HEK293 (cell line): Measurements from ENCODE around the gene SSBP2.

ENCODE experiments used
- CTCF ChIA-PET: fragments of 350-600 bp; formaldehyde crosslinking; extraction: SDS; loops from one replicate; lab custom pipeline; 2021; ENCODE audit warnings: antibody characterized with exemption; lab: Yijun Ruan, JAX
- POLR2A ChIA-PET: fragments of 300-600 bp; formaldehyde crosslinking; extraction: SDS; loops from one replicate; lab custom pipeline; 2020; ENCODE audit warnings: antibody characterized with exemption, inconsistent platforms; lab: Yijun Ruan, JAX
- H3K27ac ChIP-seq: fragments of 200-500 bp; sonication (Bioruptor generic); 2 replicates; pipeline ENCODE4 v1.5.1; 2014; ENCODE audit warnings: low read depth, low read length, control low read depth, inconsistent platforms; ENCODE audit errors: extremely low read depth
- H3K36me3 ChIP-seq, 2 experiments: fragments of 200-500 bp in 1 of 2; sonication (Bioruptor generic) in 1 of 2; 1 replicate in 1 of 2; 2 replicates in 1 of 2; pipeline ENCODE4 v1.5.1; 2014 to 2017; ENCODE audit warnings: inconsistent platforms in 2 of 2, low read length in 2 of 2; ENCODE audit not compliant: control insufficient read depth in 2 of 2, insufficient read depth in 1 of 2
- H3K4me1 ChIP-seq: fragments of 200-500 bp; sonication (Bioruptor generic); 2 replicates; pipeline ENCODE4 v1.5.1; 2014; ENCODE audit warnings: mild to moderate bottlenecking, low read length, inconsistent platforms; ENCODE audit not compliant: control insufficient read depth, insufficient read depth
- H3K4me3 ChIP-seq: 2 replicates; pipeline ENCODE4 v1.5.1; 2011; ENCODE audit warnings: low read depth, mild to moderate bottlenecking, control low read depth, low read length, moderate library complexity
- H3K9me3 ChIP-seq: fragments of 200-500 bp; sonication (Bioruptor generic); 2 replicates; pipeline ENCODE4 v1.5.1; 2014; ENCODE audit warnings: low read depth, low read length, inconsistent platforms; ENCODE audit not compliant: control insufficient read depth, insufficient read depth
- MEIS1 ChIP-seq: sonication (generic); formaldehyde crosslinking; IDR thresholded peaks from 2 replicates; pipeline ENCODE4 v1.8.1; 2022; ENCODE audit warnings: missing genetic modification reagents, mild to moderate bottlenecking, borderline replicate concordance
- MYNN ChIP-seq: fragments of 450-650 bp; formaldehyde crosslinking; IDR thresholded peaks from 2 replicates; pipeline ENCODE4 v1.5.1; 2016; ENCODE audit warnings: missing biosample characterization, missing genetic modification characterization, borderline replicate concordance
- SP3 ChIP-seq: fragments of 450-650 bp; formaldehyde crosslinking; IDR thresholded peaks from 2 replicates; pipeline ENCODE4 v1.5.1; 2016; ENCODE audit warnings: missing biosample characterization, missing genetic modification characterization
- ZBTB20 ChIP-seq: fragments of 450-650 bp; formaldehyde crosslinking; IDR thresholded peaks from 2 replicates; pipeline ENCODE4 v1.5.1; 2016; ENCODE audit warnings: missing biosample characterization, missing genetic modification characterization
- ZBTB48 ChIP-seq: fragments of 450-650 bp; formaldehyde crosslinking; IDR thresholded peaks from 2 replicates; pipeline ENCODE4 v1.5.1; 2016; ENCODE audit warnings: missing biosample characterization, missing genetic modification characterization
- ZFP41 ChIP-seq: fragments of 450-650 bp; formaldehyde crosslinking; IDR thresholded peaks from 2 replicates; pipeline ENCODE4 v1.5.1; 2016; ENCODE audit warnings: missing biosample characterization, missing genetic modification characterization, borderline replicate concordance
- ZNF121 ChIP-seq: fragments of 450-650 bp; formaldehyde crosslinking; IDR thresholded peaks from 2 replicates; pipeline ENCODE4 v1.5.1; 2016; ENCODE audit warnings: missing biosample characterization, missing genetic modification characterization
- ZNF157 ChIP-seq: fragments of 450-650 bp; formaldehyde crosslinking; IDR thresholded peaks from 2 replicates; pipeline ENCODE4 v1.5.1; 2016; ENCODE audit warnings: missing biosample characterization, missing genetic modification characterization
- ZNF184 ChIP-seq: fragments of 450-650 bp; IDR thresholded peaks from 2 replicates; pipeline ENCODE4 v1.5.1; 2018; ENCODE audit warnings: missing biosample characterization, mild to moderate bottlenecking, missing genetic modification characterization
- ZNF2 ChIP-seq: fragments of 450-650 bp; formaldehyde crosslinking; IDR thresholded peaks from 2 replicates; pipeline ENCODE4 v1.5.1; 2016; ENCODE audit warnings: missing biosample characterization, missing genetic modification characterization
- ZNF24 ChIP-seq: fragments of 450-650 bp; formaldehyde crosslinking; IDR thresholded peaks from 2 replicates; pipeline ENCODE4 v1.5.1; 2016; ENCODE audit warnings: missing biosample characterization, missing genetic modification characterization
- ZNF548 ChIP-seq: fragments of 450-650 bp; formaldehyde crosslinking; IDR thresholded peaks from 2 replicates; pipeline ENCODE4 v1.5.1; 2016; ENCODE audit warnings: missing biosample characterization, missing genetic modification characterization
- ZNF585B ChIP-seq: fragments of 450-650 bp; formaldehyde crosslinking; IDR thresholded peaks from 2 replicates; pipeline ENCODE4 v1.5.1; 2016; ENCODE audit warnings: missing biosample characterization, missing genetic modification characterization
- ZNF707 ChIP-seq: fragments of 450-650 bp; formaldehyde crosslinking; IDR thresholded peaks from 2 replicates; pipeline ENCODE4 v1.5.1; 2016; ENCODE audit warnings: missing biosample characterization, missing genetic modification characterization
- ZXDB ChIP-seq: fragments of 450-650 bp; formaldehyde crosslinking; IDR thresholded peaks from 2 replicates; pipeline ENCODE4 v1.5.1; 2016; ENCODE audit warnings: missing biosample characterization, missing genetic modification characterization
- TF ChIP-seq, protein P1 (sequence below): fragments of 450-650 bp; formaldehyde crosslinking; IDR thresholded peaks from 2 replicates; pipeline ENCODE4 v1.5.1; 2016; ENCODE audit warnings: missing biosample characterization, missing genetic modification characterization
- TF ChIP-seq, protein P2 (sequence below): fragments of 450-650 bp; formaldehyde crosslinking; IDR thresholded peaks from 2 replicates; pipeline ENCODE4 v1.5.1; 2016; ENCODE audit warnings: missing biosample characterization, missing genetic modification characterization
- TF ChIP-seq, protein P3 (sequence below): fragments of 450-650 bp; formaldehyde crosslinking; IDR thresholded peaks from 2 replicates; pipeline ENCODE4 v1.5.1; 2016; ENCODE audit warnings: missing biosample characterization, missing genetic modification characterization

SSBP2 gene

DNA sequence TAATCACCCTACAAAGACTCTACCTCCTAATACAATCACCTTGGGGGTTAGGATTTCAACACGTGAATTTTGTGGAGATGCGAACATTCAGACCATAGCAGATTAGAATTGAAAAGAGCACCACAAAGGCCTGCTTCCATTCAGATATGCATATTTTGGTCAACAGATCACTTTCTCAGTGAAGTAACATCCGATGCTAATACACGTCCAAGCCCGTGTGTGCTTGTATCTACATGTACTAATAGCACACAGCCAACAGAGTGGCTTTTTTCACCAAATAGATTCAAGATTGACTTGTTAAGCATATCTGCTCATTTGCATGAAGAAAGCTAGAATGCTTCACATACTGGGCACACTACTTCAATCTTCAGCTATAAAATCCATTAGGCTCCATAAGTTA, 35.6 kb upstream of the SSBP2 start (continued):
- TF ChIP-seq, protein P1, sequence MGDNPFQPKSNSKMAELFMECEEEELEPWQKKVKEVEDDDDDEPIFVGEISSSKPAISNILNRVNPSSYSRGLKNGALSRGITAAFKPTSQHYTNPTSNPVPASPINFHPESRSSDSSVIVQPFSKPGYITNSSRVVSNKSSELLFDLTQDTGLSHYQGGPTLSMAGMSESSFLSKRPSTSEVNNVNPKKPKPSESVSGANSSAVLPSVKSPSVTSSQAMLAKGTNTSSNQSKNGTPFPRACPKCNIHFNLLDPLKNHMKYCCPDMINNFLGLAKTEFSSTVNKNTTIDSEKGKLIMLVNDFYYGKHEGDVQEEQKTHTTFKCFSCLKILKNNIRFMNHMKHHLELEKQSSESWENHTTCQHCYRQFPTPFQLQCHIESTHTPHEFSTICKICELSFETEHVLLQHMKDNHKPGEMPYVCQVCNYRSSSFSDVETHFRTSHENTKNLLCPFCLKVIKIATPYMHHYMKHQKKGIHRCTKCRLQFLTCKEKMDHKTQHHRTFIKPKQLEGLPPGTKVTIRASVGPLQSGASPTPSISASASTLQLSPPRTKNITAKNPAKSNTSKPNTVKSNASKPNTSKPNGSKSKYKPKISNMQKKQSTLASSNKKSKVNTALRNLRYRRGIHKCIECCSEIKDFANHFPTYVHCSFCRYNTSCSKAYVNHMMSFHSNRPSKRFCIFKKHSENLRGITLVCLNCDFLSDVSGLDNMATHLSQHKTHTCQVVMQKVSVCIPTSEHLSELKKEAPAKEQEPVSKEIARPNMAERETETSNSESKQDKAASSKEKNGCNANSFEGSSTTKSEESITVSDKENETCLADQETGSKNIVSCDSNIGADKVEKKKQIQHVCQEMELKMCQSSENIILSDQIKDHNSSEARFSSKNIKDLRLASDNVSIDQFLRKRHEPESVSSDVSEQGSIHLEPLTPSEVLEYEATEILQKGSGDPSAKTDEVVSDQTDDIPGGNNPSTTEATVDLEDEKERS (tag by site-specific recombination): no peak
- TF ChIP-seq, protein P2, sequence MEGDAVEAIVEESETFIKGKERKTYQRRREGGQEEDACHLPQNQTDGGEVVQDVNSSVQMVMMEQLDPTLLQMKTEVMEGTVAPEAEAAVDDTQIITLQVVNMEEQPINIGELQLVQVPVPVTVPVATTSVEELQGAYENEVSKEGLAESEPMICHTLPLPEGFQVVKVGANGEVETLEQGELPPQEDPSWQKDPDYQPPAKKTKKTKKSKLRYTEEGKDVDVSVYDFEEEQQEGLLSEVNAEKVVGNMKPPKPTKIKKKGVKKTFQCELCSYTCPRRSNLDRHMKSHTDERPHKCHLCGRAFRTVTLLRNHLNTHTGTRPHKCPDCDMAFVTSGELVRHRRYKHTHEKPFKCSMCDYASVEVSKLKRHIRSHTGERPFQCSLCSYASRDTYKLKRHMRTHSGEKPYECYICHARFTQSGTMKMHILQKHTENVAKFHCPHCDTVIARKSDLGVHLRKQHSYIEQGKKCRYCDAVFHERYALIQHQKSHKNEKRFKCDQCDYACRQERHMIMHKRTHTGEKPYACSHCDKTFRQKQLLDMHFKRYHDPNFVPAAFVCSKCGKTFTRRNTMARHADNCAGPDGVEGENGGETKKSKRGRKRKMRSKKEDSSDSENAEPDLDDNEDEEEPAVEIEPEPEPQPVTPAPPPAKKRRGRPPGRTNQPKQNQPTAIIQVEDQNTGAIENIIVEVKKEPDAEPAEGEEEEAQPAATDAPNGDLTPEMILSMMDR (tag by site-specific recombination): no peak
- TF ChIP-seq ZNF157 (tag by site-specific recombination) (no peak), SP3 (tag by site-specific recombination) (no peak), MYNN (tag by site-specific recombination) (no peak)
- TF ChIP-seq, all 188 proteins: peak for 0

DNA sequence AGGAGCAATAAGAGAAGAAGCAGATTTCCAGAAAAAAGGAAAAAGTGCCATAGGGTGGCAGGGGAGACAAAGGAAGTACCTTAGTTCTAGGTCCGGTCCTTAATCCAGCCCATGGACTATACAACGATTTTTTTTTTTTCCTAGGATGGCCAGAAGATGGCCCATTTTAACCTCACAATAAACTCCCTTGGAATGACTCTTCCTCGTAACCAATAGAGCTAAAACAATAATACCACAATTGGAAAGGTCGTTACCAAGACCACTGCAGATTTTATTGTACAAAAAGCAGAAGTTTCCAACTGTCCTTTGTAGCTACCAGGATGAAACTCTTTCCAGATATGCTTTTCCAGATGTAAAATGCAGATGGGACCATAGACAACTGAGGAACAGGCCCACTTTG, 34.4 kb upstream of the SSBP2 start:
- TF ChIP-seq MYNN (tag by site-specific recombination): no peak
- TF ChIP-seq, protein P2 (tag by site-specific recombination): 0 out of 2 replicates have a peak, but pooled peaks have one; percentile 11
- Histone ChIP-seq H3K36me3 (no peaks in the 10 kb centered on the region), H3K4me1 (peaks cover 6% of the 10 kb centered on the region; the same call in 1 of the 2 replicates), H3K9me3 (no peaks in the 10 kb centered on the region), H3K4me3 (no peak overlapping the region), H3K27ac (no peak overlapping the region)
- CTCF ChIA-PET: interaction anchor here (0.7 to 1.7 kb wide), 2 partner anchors 13 to 639 kb away, joined by 3 to 4 read pairs; no protein-coding TSS in a partner anchor
- POLR2A ChIA-PET: no interaction called here

DNA sequence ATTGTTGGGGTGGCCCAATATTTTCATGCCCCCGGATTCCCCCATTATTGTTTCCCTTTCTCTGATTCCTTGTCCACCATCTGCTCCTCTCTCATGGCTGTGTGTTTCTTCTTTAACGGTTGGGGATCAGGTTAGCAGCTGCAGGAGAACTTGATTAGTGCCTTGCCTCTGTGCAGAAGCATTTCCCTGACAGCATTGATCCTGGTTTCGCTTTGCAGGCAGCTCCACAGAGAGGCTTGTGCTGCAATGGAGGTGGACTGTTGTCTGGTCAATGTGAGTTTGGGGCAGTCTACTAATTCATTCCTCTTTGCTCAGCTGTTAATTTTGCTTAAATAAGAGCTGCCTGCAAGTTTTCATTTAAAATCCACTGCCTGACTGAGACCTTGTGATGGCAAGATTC, 32.5 kb upstream of the SSBP2 start:
- H3K27ac ChIP-seq: no peak overlapping the region
- CTCF ChIA-PET: no interaction called here
- POLR2A ChIA-PET: no interaction called here
- TF ChIP-seq ZNF24 (tag by site-specific recombination) (no peak), ZNF121 (tag by site-specific recombination) (no peak), ZBTB20 (tag by site-specific recombination) (no peak), ZNF585B (no peak), ZNF2 (tag by site-specific recombination) (no peak), ZFP41 (tag by site-specific recombination) (no peak), ZXDB (no peak), ZBTB48 (tag by site-specific recombination) (no peak), ZNF548 (tag by site-specific recombination) (no peak), ZNF707 (no peak), MEIS1 (CRISPR knock-in tag) (no peak), ZNF184 (no peak)
- TF ChIP-seq, protein P3, sequence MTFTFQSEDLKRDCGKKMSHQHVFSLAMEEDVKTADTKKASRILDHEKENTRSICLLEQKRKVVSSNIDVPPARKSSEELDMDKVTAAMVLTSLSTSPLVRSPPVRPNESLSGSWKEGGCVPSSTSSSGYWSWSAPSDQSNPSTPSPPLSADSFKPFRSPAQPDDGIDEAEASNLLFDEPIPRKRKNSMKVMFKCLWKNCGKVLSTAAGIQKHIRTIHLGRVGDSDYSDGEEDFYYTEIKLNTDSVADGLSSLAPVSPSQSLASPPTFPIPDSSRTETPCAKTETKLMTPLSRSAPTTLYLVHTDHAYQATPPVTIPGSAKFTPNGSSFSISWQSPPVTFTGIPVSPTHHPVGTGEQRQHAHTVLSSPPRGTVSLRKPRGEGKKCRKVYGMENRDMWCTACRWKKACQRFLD (tag by site-specific recombination): no peak
- H3K4me3 ChIP-seq: no peak overlapping the region
- H3K36me3 ChIP-seq: no peaks in the 10 kb centered on the region
- H3K9me3 ChIP-seq: no peaks in the 10 kb centered on the region
- H3K4me1 ChIP-seq: peaks cover 5% of the 10 kb centered on the region; the same call in 1 of the 2 replicates
